H1 (cell line): ENCODE data around the gene TIAM2. TPM values are rescaled to one million over a fixed set of nuclear protein-coding genes. Genes with fewer than 3 reads are reported as not detected.

Source experiments
- CTCF ChIA-PET: fragments of 300-600 bp; sonication (Branson Sonifier 250); formaldehyde crosslinking; loops from one replicate; lab custom pipeline; 2021; ENCODE audit not compliant: partially characterized antibody; lab: Charles Lee
- POLR2A ChIA-PET: fragments of 300-600 bp; sonication (Branson Sonifier 250); formaldehyde crosslinking; loops from one replicate; lab custom pipeline; 2021; ENCODE audit warnings: inconsistent platforms; ENCODE audit not compliant: partially characterized antibody; lab: Charles Lee
- DNase-seq, 2 experiments: peaks; one replicate each; pipeline versions ENCODE4 v3.0.0 to v3.0.0-alpha.2; 2010 to 2022; ENCODE audit warnings: low spot score in 2 of 2, low read depth in 1 of 2, mixed read lengths in 1 of 2
- FAIRE-seq: peaks from 2 replicates; lab custom pipeline; 2011; peaks lifted over from hg19 to GRCh38; lab: Jason Lieb, UNC
- H2AFZ ChIP-seq: 2 replicates; pipeline ENCODE4 v1.8.1; 2012; ENCODE audit warnings: low read length, inconsistent platforms
- H2AK5ac ChIP-seq: 2 replicates; pipeline ENCODE4 v1.6.1; 2013; ENCODE audit warnings: low read depth, low read length
- H2BK120ac ChIP-seq: replicated peaks from 2 replicates; pipeline ENCODE3; 2013; ENCODE audit warnings: low read depth, low read length, inconsistent platforms
- H2BK12ac ChIP-seq: 2 replicates; pipeline ENCODE4 v1.6.1; 2013; ENCODE audit warnings: low read depth, low read length
- H2BK15ac ChIP-seq: 2 replicates; pipeline ENCODE4 v1.6.1; 2013; ENCODE audit warnings: low read length
- H2BK20ac ChIP-seq: 2 replicates; pipeline ENCODE4 v1.6.1; 2013; ENCODE audit warnings: low read length
- H2BK5ac ChIP-seq: 2 replicates; pipeline ENCODE4 v1.6.1; 2013; ENCODE audit warnings: low read depth, low read length
- H3K14ac ChIP-seq: 2 replicates; pipeline ENCODE4 v1.6.1; 2013; ENCODE audit warnings: inconsistent platforms; ENCODE audit not compliant: insufficient read length
- H3K18ac ChIP-seq: 2 replicates; pipeline ENCODE4 v1.6.1; 2013; ENCODE audit warnings: low read length; ENCODE audit errors: extremely low read depth
- H3K23ac ChIP-seq: 2 replicates; pipeline ENCODE4 v1.6.1; 2013; ENCODE audit warnings: inconsistent platforms; ENCODE audit not compliant: insufficient read length
- H3K23me2 ChIP-seq: 2 replicates; pipeline ENCODE4 v1.6.1; 2013; ENCODE audit warnings: low read depth, low read length
- H3K27ac ChIP-seq: 2 replicates; pipeline ENCODE4 v1.6.1; 2011; ENCODE audit warnings: low read depth, low read length, inconsistent platforms
- H3K27me3 ChIP-seq, 4 experiments: replicated peaks in 1 of 4; 1 replicate in 1 of 4; 2 replicates in 3 of 4; pipeline versions ENCODE4 v1.6.1 to v1.8.1; 2011 to 2013; ENCODE audit warnings: low read length in 3 of 4, mild to moderate bottlenecking in 3 of 4, inconsistent platforms in 2 of 4, mixed read lengths in 2 of 4, moderate library complexity in 1 of 4; ENCODE audit not compliant: control insufficient read depth in 3 of 4, insufficient read depth in 3 of 4; ENCODE audit errors: extremely low read depth in 1 of 4
- H3K36me3 ChIP-seq, 4 experiments: 2 replicates each; pipeline versions ENCODE4 v1.6.1 to v1.8.1; 2011 to 2013; ENCODE audit warnings: mild to moderate bottlenecking in 4 of 4, low read length in 3 of 4, moderate library complexity in 2 of 4, control low read depth in 1 of 4, inconsistent platforms in 1 of 4; ENCODE audit not compliant: insufficient read depth in 4 of 4, control insufficient read depth in 2 of 4
- H3K4ac ChIP-seq: replicated peaks from 2 replicates; pipeline ENCODE3; 2013; ENCODE audit warnings: low read length, low read depth, mixed read lengths, inconsistent platforms; ENCODE audit not compliant: insufficient read length
- H3K4me1 ChIP-seq, 4 experiments: replicated peaks in 1 of 4; 1 replicate in 1 of 4; 2 replicates in 3 of 4; pipeline versions ENCODE4 v1.6.1 to v1.8.1; 2011 to 2013; ENCODE audit warnings: low read length in 3 of 4, inconsistent platforms in 2 of 4, mixed read lengths in 1 of 4; ENCODE audit not compliant: insufficient read depth in 4 of 4, control insufficient read depth in 3 of 4
- H3K4me2 ChIP-seq, 2 experiments: 2 replicates each; pipeline versions ENCODE4 v1.6.1 to v1.8.1; 2011 to 2013; ENCODE audit warnings: low read depth in 2 of 2, low read length in 2 of 2, control low read depth in 1 of 2, inconsistent platforms in 1 of 2, mild to moderate bottlenecking in 1 of 2; ENCODE audit not compliant: insufficient read depth in 1 of 2
- H3K4me3 ChIP-seq, 4 experiments: fragments of 200-600, 300-600 bp in 1 of 4; sonication (generic), shearing (Covaris generic), sonication (Bioruptor Twin) in 1 of 4; 2 replicates each; pipeline versions ENCODE4 v1.5.1 to v1.8.1; 2011 to 2016; ENCODE audit warnings: low read length in 4 of 4, low read depth in 3 of 4, control low read depth in 2 of 4, inconsistent platforms in 2 of 4, mild to moderate bottlenecking in 2 of 4, mixed read lengths in 1 of 4, moderate library complexity in 1 of 4; ENCODE audit not compliant: insufficient read depth in 2 of 4; ENCODE audit errors: extremely low read depth in 1 of 4
- H3K56ac ChIP-seq: replicated peaks from 2 replicates; pipeline ENCODE3; 2013; ENCODE audit warnings: low read depth, mild to moderate bottlenecking, mixed read lengths, low read length, inconsistent platforms; ENCODE audit not compliant: insufficient read length
- H3K79me1 ChIP-seq: 2 replicates; pipeline ENCODE4 v1.6.1; 2013; ENCODE audit warnings: low read depth, low read length, control low read depth
- H3K79me2 ChIP-seq, 2 experiments: 2 replicates each; pipeline versions ENCODE4 v1.6.1 to v1.8.1; 2012 to 2013; ENCODE audit warnings: low read length in 2 of 2, mild to moderate bottlenecking in 2 of 2, inconsistent platforms in 1 of 2; ENCODE audit not compliant: insufficient read depth in 2 of 2, control insufficient read depth in 1 of 2
- H3K9ac ChIP-seq, 4 experiments: replicated peaks in 1 of 4; 1 replicate in 1 of 4; 2 replicates in 3 of 4; pipeline versions ENCODE4 v1.6.1 to v1.8.1; 2011 to 2013; ENCODE audit warnings: low read depth in 3 of 4, low read length in 3 of 4, control low read depth in 2 of 4, mild to moderate bottlenecking in 2 of 4, moderate library complexity in 2 of 4, inconsistent platforms in 1 of 4; ENCODE audit errors: extremely low read depth in 1 of 4
- H3K9me3 ChIP-seq, 2 experiments: 2 replicates each; pipeline versions ENCODE4 v1.6.1 to v1.8.1; 2012 to 2013; ENCODE audit warnings: mild to moderate bottlenecking in 2 of 2, moderate library complexity in 2 of 2, control low read depth in 1 of 2, inconsistent platforms in 1 of 2, low read depth in 1 of 2, low read length in 1 of 2, mixed read lengths in 1 of 2; ENCODE audit not compliant: insufficient read depth in 2 of 2
- H4K20me1 ChIP-seq, 2 experiments: replicated peaks in 1 of 2; 2 replicates each; pipeline versions ENCODE3 to v1.8.1; 2011 to 2013; ENCODE audit warnings: inconsistent platforms in 2 of 2, low read length in 2 of 2, mild to moderate bottlenecking in 1 of 2; ENCODE audit not compliant: insufficient read depth in 2 of 2, control insufficient read depth in 1 of 2
- H4K5ac ChIP-seq: 2 replicates; pipeline ENCODE4 v1.6.1; 2013; ENCODE audit warnings: low read length, low read depth, mixed read lengths, inconsistent platforms; ENCODE audit not compliant: insufficient read length
- H4K8ac ChIP-seq: 2 replicates; pipeline ENCODE4 v1.8.0; 2013; ENCODE audit warnings: mild to moderate bottlenecking, moderate library complexity, low read length, inconsistent platforms; ENCODE audit not compliant: insufficient read depth; ENCODE audit errors: extremely low read depth
- H4K91ac ChIP-seq: replicated peaks from 2 replicates; pipeline ENCODE3; 2013; ENCODE audit warnings: low read length, mixed read lengths, inconsistent platforms; ENCODE audit not compliant: insufficient read length
- ATF3 ChIP-seq: IDR thresholded peaks from 2 replicates; pipeline ENCODE4 v1.6.1; 2011; ENCODE audit warnings: low read depth, mild to moderate bottlenecking, low read length; ENCODE audit not compliant: insufficient read depth
- BCL11A ChIP-seq, 2 experiments: IDR thresholded peaks; one replicate each; pipeline ENCODE4 v1.6.1; 2011; ENCODE audit warnings: low read depth in 2 of 2, low read length in 2 of 2, mild to moderate bottlenecking in 2 of 2
- CBX5 ChIP-seq: fragments of 300-800, 300-1000 bp; sonication (generic); IDR thresholded peaks from 2 replicates; pipeline ENCODE4 v1.7.1; 2016; ENCODE audit warnings: antibody characterized with exemption, low read length, low read depth
- EP300 ChIP-seq, 2 experiments: IDR thresholded peaks; 1 replicate in 1 of 2; 2 replicates in 1 of 2; pipeline ENCODE4 v1.6.1; 2011 to 2012; ENCODE audit warnings: low read depth in 2 of 2, low read length in 2 of 2, mild to moderate bottlenecking in 2 of 2, borderline replicate concordance in 1 of 2, inconsistent platforms in 1 of 2, moderate library complexity in 1 of 2
- HDAC6 ChIP-seq: IDR thresholded peaks from one replicate; pipeline ENCODE4 v1.7.1; 2012; ENCODE audit warnings: low read depth, mild to moderate bottlenecking, inconsistent platforms, low read length, moderate library complexity
- POLR2A ChIP-seq, 2 experiments: IDR thresholded peaks; 1 replicate in 1 of 2; 2 replicates in 1 of 2; pipeline ENCODE4 v1.6.1; 2011; ENCODE audit warnings: low read depth in 2 of 2, low read length in 2 of 2, mild to moderate bottlenecking in 2 of 2; ENCODE audit errors: control extremely low read depth in 1 of 2
- SP2 ChIP-seq: IDR thresholded peaks from 2 replicates; pipeline ENCODE4 v1.6.1; 2012; ENCODE audit warnings: mild to moderate bottlenecking, low read length, inconsistent platforms
- SP4 ChIP-seq: IDR thresholded peaks from 2 replicates; pipeline ENCODE4 v1.6.1; 2012; ENCODE audit warnings: low read length, inconsistent platforms
- SRF ChIP-seq: IDR thresholded peaks from 2 replicates; pipeline ENCODE4 v1.6.1; 2011; ENCODE audit warnings: mild to moderate bottlenecking, low read depth, low read length, moderate library complexity
- WGBS, 2 experiments: shearing (Covaris generic) in 1 of 2; methylation state at CpG; one replicate each; pipeline versions ENCODE4 v1.1.6 to v1.1.7; 2013 to 2015; ENCODE audit warnings: low lambda C conversion rate in 2 of 2, mixed read lengths in 2 of 2, inconsistent platforms in 1 of 2, low coverage in 1 of 2, missing lambda C conversion rate in 1 of 2; ENCODE audit not compliant: insufficient replicate concordance in 2 of 2, insufficient coverage in 1 of 2, insufficient read length in 1 of 2; ENCODE audit errors: extremely low coverage in 1 of 2, missing lambda C conversion rate in 1 of 2; 5-methylcytosine and 5-hydroxymethylcytosine counted together
- polyA plus RNA-seq, 7 experiments: library from polyadenylated mRNA; depleted of rRNA in 3 of 7; stranded (reverse) in 5 of 7; unstranded in 2 of 7; fragments of >200 nt in 5 of 7; fragments of 200-250 nt in 2 of 7; gene quantifications; 1 replicate in 5 of 7; 2 replicates in 1 of 7; 4 replicates in 1 of 7; pipeline versions ENCODE4 v1.2.1 to v1.2.3, GENCODE V29; 2011 to 2013; ENCODE audit warnings: missing spikeins in 2 of 7, mixed read lengths in 2 of 7
- total RNA-seq: library from RNA; stranded (reverse); fragmentation: NEBNext Ultra II Directional; extraction: Animal tissue kit (Norgen Biotek cat#: 25700); gene quantifications from 2 replicates; pipeline ENCODE4 v1.2.1, GENCODE V29; 2021

The TIAM2 gene
- total and polyA plus RNA-seq, 2 of the 8 experiments (the other 6 are each of a cell fraction or from before 2014, with no cell fraction given): 7.4 to 23.9 TPM

GRCh38 chr6:155264693-155265320 is 269.7 kb downstream of the TIAM2 start:
- DNase-seq: no peak
- no peaks in the 10 kb centered on the region for H3K79me1 ChIP-seq
- H2BK12ac ChIP-seq: no peak overlapping the region
- POLR2A ChIA-PET: interaction anchor here (0.6 kb wide), 1 partner anchor 10 kb away, joined by 3 read pairs; no protein-coding TSS in a partner anchor
- H2BK120ac ChIP-seq: no peak overlapping the region
- H3K4me1 ChIP-seq: peaks cover 0 to 7% (median 4%) of the 10 kb centered on the region in 4 experiments; a peak in 4 of 7 replicates
- H3K14ac ChIP-seq: no peak overlapping the region
- H4K20me1 ChIP-seq: peaks cover 2 to 3% of the 10 kb centered on the region in 2 experiments
- no peak overlapping the region for H3K4me3 ChIP-seq
- H3K27ac ChIP-seq: no peak overlapping the region
- no peak overlapping the region for H4K91ac ChIP-seq
- H2AFZ ChIP-seq: no peak overlapping the region
- 83% methylated on average over 9 of the region's 9 CpGs; no CpG with 5 or more reads in 1 of the 2 experiments for WGBS, 2 experiments
- no peak overlapping the region for H2BK15ac ChIP-seq
- H3K36me3 ChIP-seq: peaks cover 0 to 23% (median 10%) of the 10 kb centered on the region in 4 experiments; a peak in 7 of 8 replicates
- peaks cover 3 to 4% of the 10 kb centered on the region in 2 experiments; a peak in 1 of 4 replicates for H3K79me2 ChIP-seq
- no peak overlapping the region for H2AK5ac ChIP-seq
- no peak overlapping the region for H3K4me2 ChIP-seq
- no peak overlapping the region for H4K8ac ChIP-seq
- no peak overlapping the region for H3K23ac ChIP-seq
- H3K9me3 ChIP-seq: peaks cover 0 to 4% of the 10 kb centered on the region in 2 experiments; a peak in 2 of 4 replicates
- H4K5ac ChIP-seq: no peak overlapping the region
- H3K23me2 ChIP-seq: no peaks in the 10 kb centered on the region
- H3K9ac ChIP-seq: no peak overlapping the region
- FAIRE-seq: no peak
- no peak overlapping the region for H3K18ac ChIP-seq
- H3K4ac ChIP-seq: no peak overlapping the region
- no peak overlapping the region for H2BK20ac ChIP-seq
- CTCF ChIA-PET: interaction anchor here (0.6 to 4.2 kb wide), 8 partner anchors 13 to 337 kb away, joined by 3 to 17 read pairs (median 4); no protein-coding TSS in a partner anchor
- no peak for TF ChIP-seq SP4
- no peak for TF ChIP-seq EP300 (IDR thresholded peaks at IDR 0.05; ENCODE audit: borderline replicate concordance in 1 of 2, low read depth in 2 of 2, low read length in 2 of 2)
- TF ChIP-seq SRF: no peak
- no peak for TF ChIP-seq HDAC6
- TF ChIP-seq SP2: no peak
- TF ChIP-seq CBX5: no peak
- TF ChIP-seq POLR2A (IDR thresholded peaks at IDR 0.05; ENCODE audit: control extremely low read depth in 1 of 2, low read depth in 2 of 2, low read length in 2 of 2): no peak
- TF ChIP-seq BCL11A (IDR thresholded peaks at IDR 0.05; ENCODE audit: low read depth in 2 of 2, low read length in 2 of 2): no peak
- TF ChIP-seq ATF3: no peak
- TF ChIP-seq, all 59 proteins: peak for 0
- no peaks in the 10 kb centered on the region for H3K27me3 ChIP-seq
- H3K56ac ChIP-seq: no peak overlapping the region
- no peak overlapping the region for H2BK5ac ChIP-seq
